ENCODE results near the gene GPR31. TPM values are rescaled to one million over a fixed set of nuclear protein-coding genes. Genes with fewer than 3 reads are reported as not detected.

The GPR31 gene
- total and polyA plus RNA-seq, 2 of the 4 experiments (the other 2 are of a cell fraction), result not detected

GRCh38 chr6:167119670-167120582, 37.9 kb downstream of the GPR31 start:
- no CpG with 5 or more reads among the region's 8 CpGs for WGBS, 2 experiments (ENCODE audit: extremely low coverage in 2 of 2, insufficient read length in 1 of 2)
- H2BK15ac ChIP-seq (ENCODE audit: low read depth, low read length), result no peak overlapping the region
- H3K9me1 ChIP-seq (ENCODE audit: insufficient read depth, low read length), result no peaks in the 10 kb centered on the region
- no peak overlapping the region for H3K4ac ChIP-seq (ENCODE audit: low read depth, low read length)
- in situ Hi-C loops (cut with MboI; ENCODE audit: low sequenced_read_pairs), result no loop called here
- H3K9ac ChIP-seq (ENCODE audit: low read depth, low read length), result no peak overlapping the region
- no peak overlapping the region for H3K14ac ChIP-seq (replicated peaks; ENCODE audit: low read depth, low read length)
- no peak overlapping the region for H2BK120ac ChIP-seq (ENCODE audit: low read depth, low read length)
- ATAC-seq (ENCODE audit: low read depth), result no peak
- no peak overlapping the region for H4K8ac ChIP-seq (ENCODE audit: low read depth in 2 of 2, low read length in 2 of 2)
- peaks cover 28% of the 10 kb centered on the region for H3K9me3 ChIP-seq (ENCODE audit: control insufficient read depth, insufficient read depth, low read length)
- no peak overlapping the region for H3K27ac ChIP-seq (ENCODE audit: insufficient read depth, low read length)
- H3K27me3 ChIP-seq (ENCODE audit: control insufficient read depth, insufficient read depth, low read length), result no peaks in the 10 kb centered on the region
- BruUV-seq (replicated peaks), result no TSS peak
- no peak overlapping the region for H3K56ac ChIP-seq (ENCODE audit: extremely low read depth, insufficient read depth, low read length)
- no peak overlapping the region for H4K91ac ChIP-seq (ENCODE audit: insufficient read depth, low read depth, low read length)
- no peak overlapping the region for H3K4me3 ChIP-seq (ENCODE audit: insufficient read depth, low read depth, low read length)
- intact Hi-C loops (cut with micrococcal nuclease), result no loop called here
- H3K23ac ChIP-seq (ENCODE audit: low read depth, low read length), result no peak overlapping the region
- POLR2A ChIA-PET (ENCODE audit: unreplicated experiment), result no interaction called here
- CTCF ChIA-PET, result no interaction called here
- H2AK5ac ChIP-seq (ENCODE audit: low read depth, low read length), result no peak overlapping the region
- no peak overlapping the region for H2AK9ac ChIP-seq (replicated peaks; ENCODE audit: low read depth, low read length, poor library complexity)
- dilution Hi-C loops (cut with HindIII; ENCODE audit: low sequenced_read_pairs, unreplicated experiment), result no loop called here
- H4K20me1 ChIP-seq (ENCODE audit: insufficient read depth, low read length), result no peaks in the 10 kb centered on the region
- H4K5ac ChIP-seq (ENCODE audit: low read depth, low read length), result no peak overlapping the region
- H3K4me1 ChIP-seq (ENCODE audit: control insufficient read depth, insufficient read depth, low read length), result no peaks in the 10 kb centered on the region
- no peak overlapping the region for H2AFZ ChIP-seq (replicated peaks; ENCODE audit: low read length, poor library complexity)
- H3K4me2 ChIP-seq (ENCODE audit: low read depth, low read length), result no peak overlapping the region
- no peak overlapping the region for H3K18ac ChIP-seq (ENCODE audit: low read depth, low read length)
- no peak overlapping the region for H2BK5ac ChIP-seq (ENCODE audit: low read depth, low read length, poor library complexity, severe bottlenecking)
- no peak for TF ChIP-seq MAFK (IDR thresholded peaks at IDR 0.05; ENCODE audit: low read depth, low read length)
- no peaks in the 10 kb centered on the region for H3K79me1 ChIP-seq (ENCODE audit: low read depth in 1 of 2, low read length in 2 of 2)
- no peaks in the 10 kb centered on the region for H3K36me3 ChIP-seq (ENCODE audit: control insufficient read depth, insufficient read depth, low read length)
- DNase-seq, result no peak
- H2BK20ac ChIP-seq (ENCODE audit: low read depth, low read length), result no peak overlapping the region
